ENCODE measurements around the gene ZMYND11.
"Not testable (repeated sequence)": the region's sequence is repeated elsewhere in the genome, so short reads cannot be mapped to it uniquely, and the experiment has no call there.

Gene ZMYND11

GRCh38 chr10:132946-133898 is 2.0 kb upstream of the ZMYND11 start:
- peak; percentile 25 for DNase-seq (ENCODE audit: low spot score)

GRCh38 chr10:134247-135131 is 766 bp upstream of the ZMYND11 start:
- DNase-seq (ENCODE audit: low spot score), result peak; percentile 42

GRCh38 chr10:135601-136464 is 578 bp downstream of the ZMYND11 start:
- peak; percentile 53 for DNase-seq (ENCODE audit: low spot score)

- DNase-seq (ENCODE audit: low spot score), result no peak
Measured at GRCh38 chr10:136465-136762, 1.2 kb downstream of the ZMYND11 start.

- DNase-seq (ENCODE audit: low spot score), result peak; percentile 28
Measured at GRCh38 chr10:137031-137430, 1.8 kb downstream of the ZMYND11 start.

- DNase-seq (ENCODE audit: low spot score), result no peak
Measured at GRCh38 chr10:137606-138005, 2.4 kb downstream of the ZMYND11 start.

GRCh38 chr10:142371-142770 is 7.1 kb downstream of the ZMYND11 start:
- no peak for DNase-seq (ENCODE audit: low spot score)

GRCh38 chr10:152915-153314 is 17.7 kb downstream of the ZMYND11 start:
- DNase-seq (ENCODE audit: low spot score), result no peak

GRCh38 chr10:154348-154747 is 19.1 kb downstream of the ZMYND11 start:
- no peak for DNase-seq (ENCODE audit: low spot score)

GRCh38 chr10:167383-167782 is 32.1 kb downstream of the ZMYND11 start:
- DNase-seq (ENCODE audit: low spot score), result no peak

GRCh38 chr10:173741-174140 is 38.5 kb downstream of the ZMYND11 start:
- no peak for DNase-seq (ENCODE audit: low spot score)

GRCh38 chr10:176677-177076 is 41.4 kb downstream of the ZMYND11 start:
- DNase-seq (ENCODE audit: low spot score), result no peak

GRCh38 chr10:178208-178607 is 43.0 kb downstream of the ZMYND11 start:
- DNase-seq (ENCODE audit: low spot score), result peak; percentile 59

- DNase-seq (ENCODE audit: low spot score), result no peak
Measured at GRCh38 chr10:178723-179122, 43.5 kb downstream of the ZMYND11 start.

- DNase-seq (ENCODE audit: low spot score), result no peak
Measured at GRCh38 chr10:182441-183201, 47.4 kb downstream of the ZMYND11 start.

- DNase-seq (ENCODE audit: low spot score), result no peak
Measured at GRCh38 chr10:184174-184573, 48.9 kb downstream of the ZMYND11 start.

GRCh38 chr10:184911-185310 is 49.7 kb downstream of the ZMYND11 start:
- no peak for DNase-seq (ENCODE audit: low spot score)

GRCh38 chr10:185571-185970 is 50.3 kb downstream of the ZMYND11 start:
- DNase-seq (ENCODE audit: low spot score), result not testable (repeated sequence)

- DNase-seq (ENCODE audit: low spot score), result no peak
Measured at GRCh38 chr10:186911-187310, 51.7 kb downstream of the ZMYND11 start.

GRCh38 chr10:188546-188945 is 53.3 kb downstream of the ZMYND11 start:
- DNase-seq (ENCODE audit: low spot score), result no peak

- DNase-seq (ENCODE audit: low spot score), result no peak
Measured at GRCh38 chr10:190216-190615, 55.0 kb downstream of the ZMYND11 start.

All from cerebellar cortex (tissue), 1 donor.